HG02798 (cell line): ENCODE results near the gene FLYWCH1.

Experiments
- ATAC-seq: cut with Tn5 transposase; IDR thresholded peaks from one replicate; pipeline ENCODE4 v1.9.1; 2021; ENCODE audit warnings: mild to moderate bottlenecking; ENCODE audit not compliant: unreplicated experiment, poor library complexity

The FLYWCH1 gene

DNA sequence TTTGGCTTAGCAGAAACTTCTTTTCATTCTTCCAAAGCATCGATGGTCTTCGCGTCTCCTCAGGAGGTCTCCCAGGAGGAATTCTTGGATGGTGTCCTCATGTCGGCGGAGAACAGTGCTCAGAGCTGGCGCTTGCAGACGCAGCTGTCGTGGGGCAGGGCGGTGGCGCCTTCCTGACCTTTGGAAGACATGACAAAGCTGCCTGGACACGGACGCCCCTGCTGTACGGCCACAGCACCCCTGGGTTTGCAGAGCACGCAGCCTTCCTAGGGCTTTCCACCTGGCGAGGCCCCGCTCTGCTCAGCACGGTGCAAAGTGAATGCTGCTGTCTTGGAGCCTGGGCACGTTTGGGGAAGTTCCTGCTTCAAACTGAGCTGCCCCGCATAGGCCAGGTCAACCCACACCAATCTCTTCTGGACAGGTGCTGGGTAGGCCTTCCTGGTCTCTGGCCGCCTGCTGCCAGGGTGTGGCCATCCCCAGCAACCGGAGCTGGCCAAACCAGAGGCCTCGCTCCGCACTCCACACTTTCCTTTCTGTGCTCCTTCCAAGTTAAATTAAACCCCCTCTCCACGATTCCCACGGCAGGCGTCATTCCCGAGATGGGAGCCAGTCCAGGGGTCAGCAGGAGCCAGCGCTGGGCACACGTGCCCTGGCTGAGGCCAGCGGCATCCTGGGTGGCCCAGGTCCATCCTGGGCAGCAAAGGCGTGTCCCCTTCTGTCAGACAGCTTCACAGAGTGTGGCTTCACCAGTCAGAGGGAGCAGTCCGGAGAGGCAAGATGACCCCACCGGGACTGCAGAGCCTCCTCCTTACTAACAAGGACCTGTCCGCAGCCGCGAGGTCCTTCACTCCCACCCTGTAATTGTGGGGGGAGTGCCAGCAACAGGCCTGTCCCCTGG, 37.3 kb downstream of the FLYWCH1 start:
- ATAC-seq: no peak

DNA sequence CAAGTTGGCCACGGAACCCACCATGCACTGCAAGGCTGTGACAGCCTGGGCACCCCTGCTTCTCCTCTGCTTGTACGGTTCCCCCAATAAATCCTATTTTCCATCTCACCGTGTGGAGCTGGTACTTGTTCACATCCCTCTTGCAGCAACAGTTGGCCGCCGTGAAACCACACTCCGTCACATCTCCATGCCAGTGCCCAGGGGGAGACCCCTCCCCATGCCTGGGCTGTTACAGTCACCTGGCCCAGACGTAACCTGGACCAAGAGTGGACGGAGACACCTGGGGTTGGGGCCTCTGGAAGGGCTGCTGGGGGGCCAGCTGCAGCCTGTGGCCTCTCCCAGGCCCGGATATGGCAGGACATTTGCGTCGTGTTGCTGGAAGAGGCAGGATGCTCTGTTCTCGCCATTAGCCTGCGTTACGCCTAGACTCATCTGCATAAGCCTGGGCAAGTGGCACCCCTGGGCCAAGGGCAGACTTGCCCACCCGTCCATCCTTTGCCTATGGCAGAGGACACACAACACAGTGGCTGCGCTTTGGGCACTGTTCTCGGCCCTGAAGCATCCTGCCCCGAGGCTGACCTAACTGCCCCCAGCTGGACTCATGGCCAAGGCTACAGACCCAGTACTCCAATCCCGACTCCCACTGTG, 38.1 kb downstream of the FLYWCH1 start:
- no peak for ATAC-seq

DNA sequence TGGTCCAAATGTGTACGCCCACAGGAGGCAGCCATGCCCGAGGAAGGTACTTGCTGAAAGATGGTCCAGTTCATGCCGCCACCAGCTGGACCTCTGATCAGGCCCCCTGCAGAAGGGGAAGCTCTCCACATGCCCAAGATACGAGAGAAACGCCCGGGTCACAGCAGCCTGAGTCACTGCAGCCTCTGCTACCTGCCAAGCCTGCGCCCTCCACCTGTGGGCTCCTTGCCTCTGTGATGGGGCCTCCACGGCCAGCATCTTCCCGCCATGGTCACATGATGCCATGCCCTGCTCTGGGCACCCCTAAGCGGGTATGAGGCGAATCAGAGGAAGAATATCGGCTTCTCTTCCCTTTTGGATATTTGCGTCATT, 38.6 kb downstream of the FLYWCH1 start:
- ATAC-seq: no peak

DNA sequence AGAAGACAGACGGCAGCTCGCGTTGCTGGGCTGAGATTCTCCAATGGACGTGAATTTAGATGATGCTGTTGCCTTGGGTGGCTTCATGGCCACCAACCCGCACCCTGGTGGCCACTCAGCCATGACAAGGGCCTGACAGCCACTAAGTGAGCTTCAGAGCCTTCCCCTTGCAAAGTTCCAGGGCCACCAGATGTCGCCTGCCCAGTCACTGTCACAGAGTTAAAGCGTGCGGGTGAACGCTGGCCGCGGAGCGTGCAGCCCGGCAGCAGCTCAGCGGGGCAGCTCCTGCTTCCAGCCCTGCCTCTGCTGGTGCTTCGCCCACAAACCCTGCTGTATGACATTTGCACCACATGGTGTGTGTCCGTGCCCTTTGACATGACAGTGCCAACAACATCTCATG, 39.0 kb downstream of the FLYWCH1 start:
- ATAC-seq: no peak

DNA sequence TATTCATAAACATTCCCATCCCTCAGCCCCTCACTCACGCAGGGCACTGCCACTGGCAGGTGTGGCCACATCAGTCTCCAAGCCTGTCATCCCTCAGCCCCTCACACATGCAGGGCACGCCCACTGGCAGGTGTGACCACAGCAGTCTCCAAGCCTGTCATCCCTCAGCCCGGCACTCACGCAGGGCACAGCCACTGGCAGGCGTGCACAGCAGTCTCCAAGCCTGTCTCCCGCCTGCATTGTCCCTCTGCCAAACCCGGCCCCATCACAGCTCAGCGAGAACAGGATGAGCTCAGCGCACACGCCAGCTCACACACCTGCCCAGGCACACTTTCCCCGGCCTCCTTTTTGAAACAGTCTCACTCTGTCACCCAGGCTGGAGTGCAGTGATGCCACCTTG, 40.9 kb downstream of the FLYWCH1 start:
- no peak for ATAC-seq

DNA sequence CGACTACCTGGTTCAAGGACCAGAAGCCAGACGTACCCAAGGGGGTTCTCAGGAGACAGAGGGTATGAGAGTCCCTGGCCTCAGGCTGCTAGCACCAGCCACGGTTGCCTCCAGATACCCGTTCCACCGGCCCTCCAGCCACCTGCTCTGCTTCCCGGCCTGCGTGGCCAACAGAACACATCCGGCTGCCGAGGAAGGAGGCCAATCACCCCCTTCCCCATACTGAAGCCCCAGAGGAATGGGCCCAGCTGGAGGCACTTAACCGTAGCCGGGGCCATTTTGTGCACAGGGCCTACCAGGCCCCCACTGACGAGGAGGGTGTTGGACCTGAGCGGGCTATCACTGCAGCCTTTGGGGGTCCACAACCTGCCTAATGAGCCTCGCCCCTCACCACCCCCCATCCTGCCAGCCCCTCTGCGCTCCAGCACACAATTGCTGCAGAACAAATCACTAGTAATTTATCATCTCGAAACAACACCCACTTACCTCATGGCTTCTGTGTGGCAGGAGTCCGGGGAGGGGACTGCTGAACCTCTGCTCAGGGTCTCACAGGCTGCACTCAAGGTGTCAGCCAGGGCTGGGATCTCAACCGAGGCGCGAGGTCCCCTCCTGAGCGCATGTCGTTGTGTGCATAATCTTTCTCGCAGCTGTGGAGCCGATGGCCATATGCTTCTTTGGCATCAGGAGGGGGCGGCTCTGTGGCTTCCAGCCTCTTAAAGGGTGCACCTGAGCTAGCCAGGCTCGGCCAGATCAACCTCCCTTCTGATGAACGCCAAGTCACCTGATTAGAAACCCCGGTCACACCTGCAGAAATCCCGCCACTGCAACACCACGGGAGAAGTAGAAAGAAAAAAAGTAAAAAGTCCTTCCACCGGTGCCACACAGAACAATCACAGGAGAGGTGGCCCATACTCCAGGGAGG, 42.2 kb downstream of the FLYWCH1 start:
- ATAC-seq: no peak

DNA sequence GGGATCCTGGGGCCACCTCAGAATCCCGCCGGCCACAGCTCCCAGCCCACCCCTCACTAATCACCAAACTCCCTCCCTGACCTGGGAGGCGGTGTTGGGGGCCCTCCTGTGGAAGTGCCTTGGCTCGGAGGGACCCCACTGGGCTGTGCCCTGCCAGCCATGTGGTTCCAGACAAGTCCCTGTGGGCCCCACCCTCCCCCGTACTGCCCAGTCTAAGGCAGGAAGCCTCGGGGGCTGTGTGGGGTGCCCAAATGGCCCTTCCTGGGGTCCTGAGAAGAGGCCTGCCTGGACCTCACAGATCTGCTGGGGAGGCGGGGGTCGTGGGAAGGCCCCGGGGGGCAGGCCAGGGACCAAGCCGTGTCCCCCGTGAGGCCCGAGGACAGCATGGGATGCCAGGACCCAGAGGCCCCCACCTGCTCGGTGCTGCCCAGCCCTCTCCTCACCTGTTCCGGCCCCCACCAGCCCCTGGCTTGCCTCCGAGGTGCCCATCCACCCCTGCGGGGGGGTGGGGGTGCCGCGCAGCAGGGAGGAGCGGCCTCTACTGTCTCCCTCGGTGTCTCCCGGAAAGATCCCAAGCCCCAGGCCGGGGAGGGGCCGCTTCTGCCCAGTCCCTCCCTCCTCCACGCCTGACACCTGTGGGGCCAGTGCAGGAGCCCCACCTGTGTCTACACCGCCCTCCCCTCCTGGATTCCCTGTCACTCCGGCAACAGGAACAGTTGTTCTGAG, 43.1 kb downstream of the FLYWCH1 start:
- no peak for ATAC-seq

DNA sequence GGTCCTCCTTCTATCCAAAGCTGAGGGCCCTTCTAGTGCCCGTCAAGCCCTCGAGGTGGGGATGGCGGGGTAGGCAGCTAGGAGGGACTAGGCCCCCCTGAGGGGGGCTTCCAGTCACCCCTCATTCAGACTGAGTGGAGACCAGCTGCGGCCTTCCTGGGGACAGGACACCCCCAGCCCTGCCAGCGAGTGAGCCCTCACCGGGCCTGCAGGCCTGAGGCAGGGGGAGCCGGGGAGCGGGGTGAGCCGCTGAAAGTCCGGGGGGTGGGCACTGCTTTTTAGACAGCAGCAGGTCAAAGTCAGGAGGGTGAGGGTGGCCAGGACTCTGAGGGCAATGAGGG, 43.7 kb downstream of the FLYWCH1 start:
- no peak for ATAC-seq

DNA sequence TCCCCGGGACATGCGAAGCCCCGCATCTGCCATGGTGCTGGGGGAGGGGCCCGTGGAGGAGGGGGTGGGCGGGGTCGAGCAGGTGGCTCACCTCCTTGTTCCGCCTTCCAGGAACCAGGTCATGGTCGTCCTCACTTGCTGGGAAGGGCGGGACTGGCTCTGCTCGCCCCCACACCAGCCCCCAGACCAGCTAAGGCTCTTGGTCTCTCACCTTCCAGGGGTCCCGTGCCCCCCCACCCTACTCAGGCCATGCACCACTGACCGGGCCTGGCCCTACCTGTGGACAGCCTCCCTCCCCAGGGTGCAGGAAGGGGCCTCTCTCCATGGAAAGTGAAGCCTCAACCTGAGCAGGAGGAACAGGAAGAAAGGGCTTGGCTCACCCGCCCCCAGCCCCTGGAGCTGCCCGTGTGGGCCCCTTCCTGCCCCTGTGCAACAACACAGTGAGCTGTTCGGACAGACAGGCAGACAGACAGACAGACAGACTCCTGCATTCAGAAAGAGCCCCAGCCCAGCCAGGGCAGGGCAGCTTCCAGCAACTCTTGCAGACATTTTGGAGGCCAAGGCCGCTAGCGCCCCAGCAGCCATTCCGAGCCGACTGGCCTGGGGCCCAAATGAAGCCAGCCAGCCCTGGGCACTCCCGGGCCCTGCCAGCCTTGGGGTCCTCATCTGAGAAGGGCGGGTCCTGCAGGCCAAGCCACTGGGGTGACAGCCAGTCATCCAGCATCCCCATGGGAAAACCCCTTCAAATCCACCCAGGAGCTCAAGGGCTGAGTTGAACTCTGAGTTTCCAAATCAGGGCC, 44.2 kb downstream of the FLYWCH1 start:
- ATAC-seq: no peak

DNA sequence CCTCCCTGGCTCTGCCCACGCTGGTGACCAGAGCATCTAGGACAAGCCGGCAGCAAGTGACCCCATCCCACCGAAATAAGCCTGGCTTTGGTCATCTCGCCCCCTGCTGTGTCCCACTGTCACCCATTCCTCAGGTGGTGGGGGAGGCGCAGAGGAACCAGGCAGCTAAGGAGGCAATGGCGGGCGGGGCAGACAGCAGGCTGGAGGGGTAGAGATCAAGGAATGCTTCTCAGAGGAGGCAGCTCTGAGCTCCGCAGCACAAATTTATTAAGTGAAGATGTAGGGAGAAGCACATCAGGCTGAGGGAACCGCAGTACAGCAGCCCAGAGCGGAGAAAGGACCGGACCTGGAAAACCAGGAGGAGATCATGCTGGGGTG, 44.8 kb downstream of the FLYWCH1 start:
- ATAC-seq: no peak

DNA sequence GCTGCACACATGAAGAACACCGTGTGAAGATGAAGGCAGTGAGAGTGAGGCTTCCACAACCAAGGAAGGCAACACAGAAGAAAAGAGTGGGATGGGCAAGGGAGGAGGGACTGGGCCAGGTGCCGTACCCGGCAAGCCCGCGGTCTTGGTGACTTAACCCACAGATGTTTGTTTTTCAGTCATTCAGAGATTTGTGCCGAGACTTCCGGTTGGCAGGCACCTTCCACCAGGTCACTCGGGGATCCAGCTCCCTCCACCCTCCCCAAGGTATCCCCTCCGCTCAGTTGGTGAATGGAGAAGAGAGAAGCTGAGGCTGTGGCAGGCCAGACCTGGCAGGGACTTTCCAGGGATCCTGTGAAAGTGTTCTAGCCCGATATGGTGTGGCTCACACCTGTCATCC, 47.5 kb downstream of the FLYWCH1 start:
- no peak for ATAC-seq

DNA sequence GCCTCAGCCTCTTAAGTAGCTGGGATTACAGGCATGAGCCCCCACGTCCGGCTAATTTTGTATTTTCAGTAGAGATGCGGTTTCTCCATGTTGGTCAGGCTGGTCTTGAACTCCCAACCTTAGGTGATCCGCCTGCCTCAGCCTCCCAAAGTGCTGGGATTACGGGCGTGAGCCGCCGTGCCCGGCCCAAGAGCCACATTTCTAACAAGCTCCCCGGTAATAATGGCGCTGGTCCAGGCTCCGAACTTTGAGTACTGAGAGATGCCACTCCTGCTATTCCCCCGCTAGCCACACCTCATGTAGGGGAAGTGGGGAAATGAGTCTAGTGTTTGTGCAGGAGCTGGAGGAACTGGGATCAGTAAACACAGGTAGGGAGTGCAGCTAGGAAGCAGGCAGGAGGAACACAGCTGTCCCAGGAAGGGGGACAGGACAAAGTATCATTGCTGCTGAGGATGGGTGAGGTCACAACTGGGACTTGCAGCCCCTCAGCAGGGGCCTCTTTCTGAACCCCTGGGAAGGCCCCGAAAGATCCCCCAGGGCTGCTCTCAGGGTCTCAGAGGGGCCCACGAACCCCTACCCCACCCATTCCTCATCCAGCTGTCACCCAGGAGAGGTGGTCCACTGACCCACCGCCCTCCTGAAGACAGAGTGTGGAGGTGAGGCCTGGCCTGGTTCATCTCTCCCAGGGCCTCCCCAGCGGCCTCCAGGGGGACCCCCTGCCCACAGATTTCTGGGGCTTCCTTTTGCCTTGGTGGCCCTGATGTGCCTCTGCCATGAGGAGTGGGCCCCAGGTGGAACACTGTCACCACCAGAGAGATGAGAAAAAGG, 48.7 kb downstream of the FLYWCH1 start:
- ATAC-seq: no peak

DNA sequence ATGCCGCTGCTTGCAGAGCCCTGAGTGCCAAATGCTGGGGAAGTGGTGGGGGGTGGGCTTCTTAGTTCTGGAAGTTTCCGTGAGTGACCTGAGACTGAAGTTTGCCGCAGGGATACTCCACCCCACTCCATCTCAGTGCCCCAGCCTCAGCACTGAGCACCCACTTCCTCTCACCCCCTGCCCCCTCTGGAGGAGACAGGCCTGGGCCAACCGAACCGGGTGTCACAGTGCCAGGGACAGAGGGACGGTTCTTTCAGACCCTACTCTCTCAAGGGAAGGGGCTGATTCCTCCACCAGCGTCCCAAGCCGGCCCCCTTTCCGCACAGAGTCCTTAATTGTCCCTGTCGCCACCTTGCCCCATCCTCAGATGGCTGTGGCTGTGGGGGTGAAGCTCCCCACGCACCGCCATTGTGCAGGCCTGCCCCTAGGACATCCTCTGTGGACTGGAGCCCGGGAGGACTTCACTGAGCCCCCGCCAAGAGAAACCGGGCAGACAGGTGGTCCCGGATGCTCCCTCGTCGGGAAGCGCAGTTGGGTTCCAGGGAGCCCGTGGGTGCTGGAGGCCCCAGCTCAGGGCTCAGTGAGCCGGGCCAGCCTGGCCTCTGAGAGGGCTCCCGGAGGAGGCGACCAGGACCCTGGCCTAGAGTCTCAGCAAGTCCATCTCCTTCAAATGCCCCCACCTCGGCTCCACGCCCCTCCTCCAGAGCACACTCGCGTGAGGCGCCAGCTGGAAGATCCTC, 50.8 kb downstream of the FLYWCH1 start:
- no peak for ATAC-seq

DNA sequence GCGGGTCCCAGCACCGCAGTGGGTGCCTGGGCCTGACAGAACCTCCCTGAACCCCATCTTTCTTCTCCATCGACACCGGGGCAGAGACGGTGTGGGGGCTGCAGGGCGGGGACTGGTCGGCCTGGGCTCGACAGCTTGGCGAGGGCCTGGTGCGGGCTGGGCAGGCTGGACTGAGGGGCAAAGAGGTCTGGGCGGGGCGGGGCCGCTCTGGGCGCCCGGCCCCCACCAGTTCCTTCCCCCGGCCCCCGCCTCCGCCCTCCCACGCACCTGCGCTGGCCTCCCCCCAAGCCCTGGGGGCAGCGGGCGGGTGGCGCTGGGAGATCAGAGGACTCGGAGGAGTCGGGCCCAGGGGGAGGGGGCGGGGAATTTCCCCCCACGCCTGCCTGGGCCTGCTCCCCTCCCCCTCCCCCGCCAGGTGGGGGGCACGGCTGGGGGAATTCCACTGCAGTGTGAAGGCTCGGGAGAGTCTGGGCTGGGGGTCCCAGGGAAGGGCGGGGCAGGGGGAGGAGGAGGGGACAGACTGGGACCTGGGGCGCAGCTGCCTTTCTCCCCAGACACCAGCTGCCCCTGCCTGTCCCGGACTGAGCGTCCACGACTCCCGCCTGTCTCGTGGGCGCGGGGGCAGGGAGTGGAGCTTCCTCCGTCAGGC, 51.5 kb downstream of the FLYWCH1 start:
- no peak for ATAC-seq

DNA sequence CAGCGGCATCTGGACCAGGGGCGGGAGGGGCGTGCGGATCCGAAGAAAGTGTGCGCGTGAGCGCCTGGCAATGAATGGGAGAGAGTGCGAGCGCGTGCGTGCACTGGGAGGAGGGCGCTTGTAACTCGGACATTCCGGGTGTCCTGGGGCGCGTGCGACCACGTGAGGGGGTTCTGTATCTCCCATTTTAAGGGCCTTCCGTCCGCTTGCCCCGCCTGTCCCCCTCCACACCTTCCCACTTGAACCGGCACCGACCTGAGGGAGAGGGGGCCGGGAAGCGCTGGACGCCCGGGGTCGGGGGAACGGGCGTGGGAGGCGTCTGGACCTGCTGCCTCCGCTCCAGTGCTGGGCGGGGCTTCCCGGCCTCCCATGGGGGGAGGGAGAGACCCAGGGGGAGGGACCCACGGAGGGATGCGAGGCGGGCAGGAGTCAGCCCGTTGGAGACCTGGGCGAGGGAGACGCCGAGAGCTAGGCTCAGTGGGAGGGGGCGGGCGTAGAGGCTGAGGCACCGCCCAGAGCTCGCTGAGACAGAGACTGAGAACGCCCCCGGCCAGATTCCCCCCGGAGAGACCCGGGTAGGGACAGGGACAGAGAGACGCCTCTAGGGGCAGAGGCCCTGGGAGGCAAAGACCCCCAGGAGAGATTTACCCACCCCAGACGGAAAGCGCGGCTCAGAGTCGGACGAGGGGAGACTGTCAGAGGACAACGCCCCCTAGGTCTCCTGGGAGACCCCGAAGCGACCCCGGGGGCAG, 52.2 kb downstream of the FLYWCH1 start, which contains the start of gene KREMEN2:
Gene KREMEN2 (plus strand): TSS at position 553 of the 752 bp plus-strand sequence. CDS start 246 bp downstream, outside the sequence.
- no peak for ATAC-seq

DNA sequence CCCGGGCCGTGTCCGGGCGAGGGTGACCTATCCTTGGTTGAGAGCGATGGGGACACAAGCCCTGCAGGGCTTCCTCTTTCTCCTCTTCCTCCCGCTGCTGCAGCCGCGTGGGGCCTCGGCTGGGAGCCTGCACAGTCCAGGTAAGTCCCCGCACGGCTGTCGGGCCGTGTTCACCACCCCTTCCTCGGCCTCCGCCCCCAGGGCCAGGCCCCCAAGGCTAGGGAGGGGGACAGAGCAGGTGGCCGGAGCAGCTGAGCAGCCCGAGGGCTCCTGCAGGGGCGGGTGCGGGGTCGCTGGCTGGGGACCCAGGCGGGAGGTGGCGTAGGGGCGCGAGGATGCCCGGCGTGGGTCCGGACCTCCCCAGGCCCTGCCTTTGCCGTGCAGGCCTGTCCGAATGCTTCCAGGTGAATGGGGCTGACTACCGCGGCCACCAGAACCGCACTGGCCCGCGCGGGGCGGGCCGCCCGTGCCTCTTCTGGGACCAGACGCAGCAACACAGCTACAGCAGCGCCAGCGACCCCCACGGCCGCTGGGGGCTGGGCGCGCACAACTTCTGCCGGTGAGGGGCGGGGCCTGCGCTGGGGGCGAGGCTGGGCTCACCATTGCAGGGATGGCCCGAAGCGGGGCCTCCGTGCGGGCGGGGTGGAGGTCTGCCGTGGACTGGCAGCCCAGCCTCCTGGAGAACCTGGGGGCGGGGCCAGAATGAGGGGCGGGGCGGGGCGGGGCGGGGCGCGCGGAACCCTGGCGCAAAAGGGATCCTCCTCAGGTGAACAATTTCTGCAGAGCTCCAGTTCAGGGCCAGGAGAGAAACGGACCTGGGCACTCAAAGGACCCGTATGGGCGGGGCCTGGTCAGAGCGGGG, 53.0 kb downstream of the FLYWCH1 start:
- ATAC-seq: no peak
